A673 (cell line): Measurements from ENCODE around the gene ABCD3. TPM values are rescaled to one million over a fixed set of nuclear protein-coding genes. Genes with fewer than 3 reads are reported as not detected.

Experiments used
- BruUV-seq: library from RNA; stranded (reverse); fragments of 400-500 nt; replicated peaks from 2 replicates; lab custom pipeline; 2021; lab: Mats Ljungman, UMichigan
- CTCF ChIA-PET: fragments of 300-600 bp; sonication (Branson Sonifier 250); formaldehyde crosslinking; loops from one replicate; lab custom pipeline; 2022; ENCODE audit warnings: antibody characterized with exemption; lab: Charles Lee
- POLR2A ChIA-PET: fragments of 300-600 bp; sonication (Branson Sonifier 250); formaldehyde crosslinking; loops from one replicate; lab custom pipeline; 2022; ENCODE audit warnings: antibody characterized with exemption; ENCODE audit not compliant: low non-redundant PET; lab: Charles Lee
- DNase-seq: peaks from one replicate; pipeline ENCODE4 v3.0.0-alpha.2; 2015; ENCODE audit warnings: low spot score
- H3K27ac ChIP-seq: fragments of 200-600 bp; sonication (generic); 2 replicates; pipeline ENCODE4 v1.5.1; 2016; ENCODE audit warnings: mixed run types, low read depth, mild to moderate bottlenecking, mixed read lengths, antibody characterized with exemption, low read length; ENCODE audit not compliant: poor library complexity, severe bottlenecking
- H3K27me3 ChIP-seq: fragments of 200-600 bp; sonication (generic); replicated peaks from 2 replicates; pipeline ENCODE4 v1.6.1; 2017; ENCODE audit warnings: mixed run types, low read depth, mild to moderate bottlenecking, mixed read lengths, antibody characterized with exemption, low read length; ENCODE audit not compliant: insufficient read depth, poor library complexity
- H3K36me3 ChIP-seq: fragments of 200-600 bp; sonication (generic); 2 replicates; pipeline ENCODE4 v1.6.1; 2016; ENCODE audit warnings: mixed run types, mild to moderate bottlenecking, mixed read lengths, antibody characterized with exemption, low read length; ENCODE audit not compliant: insufficient read depth, poor library complexity, severe bottlenecking
- H3K4me1 ChIP-seq: fragments of 200-600 bp; sonication (generic); 2 replicates; pipeline ENCODE4 v1.6.1; 2017; ENCODE audit warnings: mixed run types, mild to moderate bottlenecking, mixed read lengths, antibody characterized with exemption, low read length; ENCODE audit not compliant: insufficient read depth, poor library complexity, severe bottlenecking
- H3K4me3 ChIP-seq: fragments of 200-600 bp; sonication (generic); 2 replicates; pipeline ENCODE4 v1.5.1; 2016; ENCODE audit warnings: low read depth, mixed run types, mild to moderate bottlenecking, mixed read lengths, low read length; ENCODE audit not compliant: poor library complexity, severe bottlenecking
- H3K9me3 ChIP-seq: fragments of 200-600 bp; sonication (generic); 2 replicates; pipeline ENCODE4 v1.6.1; 2016; ENCODE audit warnings: mixed run types, low read depth, mild to moderate bottlenecking, mixed read lengths, antibody characterized with exemption, low read length; ENCODE audit not compliant: poor library complexity, severe bottlenecking
- CTCF ChIP-seq: fragments of 300-800, 200-600 bp; sonication (generic); conservative IDR thresholded peaks from 2 replicates; pipeline ENCODE4 v1.5.1; 2017; ENCODE audit warnings: low read depth, mild to moderate bottlenecking, antibody characterized with exemption, low read length, moderate library complexity, mixed read lengths
- EZH2 ChIP-seq: fragments of 200-600 bp; sonication (generic); IDR thresholded peaks from 2 replicates; pipeline ENCODE4 v1.6.1; 2017; ENCODE audit warnings: borderline replicate concordance, low read depth, mild to moderate bottlenecking, mixed read lengths, antibody characterized with exemption, low read length; ENCODE audit not compliant: poor library complexity, severe bottlenecking
- intact Hi-C: fragments of 100-400 bp; cut with micrococcal nuclease; formaldehyde crosslinking; loops from one replicate; pipeline ENCODE4 v1.10.0; 2022; ENCODE audit not compliant: unreplicated experiment
- total RNA-seq: library from RNA; stranded (reverse); gene quantifications from 2 replicates; pipeline ENCODE4 v1.2.3, GENCODE V29; 2021

The ABCD3 gene
- total RNA-seq, 1 experiment from 2014 or later = 65.0 TPM

- intact Hi-C loops = no loop called here
- POLR2A ChIA-PET = no interaction called here
- peaks cover 4% of the 10 kb centered on the region for H3K4me1 ChIP-seq
These were observed 122.5 kb downstream of the ABCD3 start for GRCh38 chr1:94540440-94541245.

GRCh38 chr1:94541246-94542087 lies 123.3 kb downstream of the ABCD3 start, which contains the start of gene F3:
TSS of gene F3 (minus strand) at chr1:94541759. CDS start at chr1:94541636, 123 bp downstream.
- intact Hi-C loops = no loop called here
- Histone ChIP-seq H3K4me1 (peaks cover 4% of the 10 kb centered on the region), H3K36me3 (no peaks in the 10 kb centered on the region), H3K9me3 (no peaks in the 10 kb centered on the region), H3K27ac (peak within 1 kb of the TSS; percentile 72), H3K4me3 (peak within 1 kb of the TSS; percentile 74), H3K27me3 (no peaks in the 10 kb centered on the region)
- BruUV-seq = no TSS peak
- POLR2A ChIA-PET = no interaction called here
- CTCF ChIA-PET = interaction anchor here (0.6 to 1.1 kb wide), 4 partner anchors 13 to 287 kb away, joined by 3 to 4 read pairs (median 4); no protein-coding TSS in a partner anchor
- TF ChIP-seq CTCF (peak; percentile 34; the same call in 1 of the 2 replicates), EZH2 (no peak)
- peak; percentile 89 for DNase-seq

More at GRCh38 chr1:94540440-94541245, 122.5 kb downstream of the ABCD3 start:
- Histone ChIP-seq H3K4me3 (peak overlapping the region; percentile 74), H3K9me3 (no peaks in the 10 kb centered on the region), H3K27me3 (no peaks in the 10 kb centered on the region), H3K27ac (peak overlapping the region; percentile 72), H3K36me3 (peaks cover under 1% of the 10 kb centered on the region)
- TF ChIP-seq CTCF = no peak
- TF ChIP-seq EZH2 = no peak
- DNase-seq = no peak
- BruUV-seq = no TSS peak
- CTCF ChIA-PET = no interaction called here

GRCh38 chr1:94542088-94542870 lies 124.1 kb downstream of the ABCD3 start:
- H3K36me3 ChIP-seq = no peaks in the 10 kb centered on the region
- H3K27ac ChIP-seq = peak overlapping the region; percentile 49
- H3K4me3 ChIP-seq = peak overlapping the region; percentile 74
- H3K27me3 ChIP-seq = no peaks in the 10 kb centered on the region
- H3K4me1 ChIP-seq = peaks cover 4% of the 10 kb centered on the region
- DNase-seq = peak; percentile 12
- CTCF ChIA-PET = interaction anchor here (0.6 to 1.1 kb wide), 4 partner anchors 13 to 287 kb away, joined by 3 to 4 read pairs (median 4); no protein-coding TSS in a partner anchor
- TSS peak; percentile 74 for BruUV-seq
- TF ChIP-seq CTCF (no peak), EZH2 (no peak)
- no peaks in the 10 kb centered on the region for H3K9me3 ChIP-seq
- POLR2A ChIA-PET = no interaction called here
- intact Hi-C loops = no loop called here
